Measurements from ENCODE around the gene ASAP2.

ASAP2 gene

GRCh38 chr2:9418746-9419145, 212.1 kb downstream of the ASAP2 start:
- in situ Hi-C loops (cut with HindIII; ENCODE audit: low sequenced_read_pairs), result no loop called here

GRCh38 chr2:9419541-9419940, 212.9 kb downstream of the ASAP2 start:
- in situ Hi-C loops (cut with HindIII; ENCODE audit: low sequenced_read_pairs), result no loop called here

- in situ Hi-C loops (cut with HindIII; ENCODE audit: low sequenced_read_pairs), result no loop called here
Measured at GRCh38 chr2:9420495-9420894, 213.9 kb downstream of the ASAP2 start.

- in situ Hi-C loops (cut with HindIII; ENCODE audit: low sequenced_read_pairs), result no loop called here
Measured at GRCh38 chr2:9422321-9423099, 215.9 kb downstream of the ASAP2 start.

- in situ Hi-C loops (cut with HindIII; ENCODE audit: low sequenced_read_pairs), result no loop called here
Measured at GRCh38 chr2:9423100-9423921, 216.7 kb downstream of the ASAP2 start, which contains the start of the genes CPSF3 and ITGB1BP1. Gene CPSF3 (plus strand): TSS chr2:9423654. CDS start chr2:9423774, 120 bp downstream. Gene ITGB1BP1 (minus strand): TSS chr2:9423528. CDS start chr2:9418697, 4,831 bp downstream.

GRCh38 chr2:9423922-9424272, 217.3 kb downstream of the ASAP2 start:
- in situ Hi-C loops (cut with HindIII; ENCODE audit: low sequenced_read_pairs), result no loop called here

- in situ Hi-C loops (cut with HindIII; ENCODE audit: low sequenced_read_pairs), result no loop called here
Measured at GRCh38 chr2:9424447-9425164, 218.0 kb downstream of the ASAP2 start.

GRCh38 chr2:9428965-9429577, 222.5 kb downstream of the ASAP2 start:
- in situ Hi-C loops (cut with HindIII; ENCODE audit: low sequenced_read_pairs), result no loop called here

GRCh38 chr2:9430316-9431293, 224.0 kb downstream of the ASAP2 start:
- in situ Hi-C loops (cut with HindIII; ENCODE audit: low sequenced_read_pairs), result no loop called here

- in situ Hi-C loops (cut with HindIII; ENCODE audit: low sequenced_read_pairs), result no loop called here
Measured at GRCh38 chr2:9434489-9434888, 227.9 kb downstream of the ASAP2 start.

- in situ Hi-C loops (cut with HindIII; ENCODE audit: low sequenced_read_pairs), result no loop called here
Measured at GRCh38 chr2:9439536-9439935, 232.9 kb downstream of the ASAP2 start.

GRCh38 chr2:9440058-9440727, 233.6 kb downstream of the ASAP2 start:
- in situ Hi-C loops (cut with HindIII; ENCODE audit: low sequenced_read_pairs), result no loop called here

GRCh38 chr2:9441556-9441955, 234.9 kb downstream of the ASAP2 start:
- in situ Hi-C loops (cut with HindIII; ENCODE audit: low sequenced_read_pairs), result no loop called here

- in situ Hi-C loops (cut with HindIII; ENCODE audit: low sequenced_read_pairs), result no loop called here
Measured at GRCh38 chr2:9443526-9443925, 236.9 kb downstream of the ASAP2 start.

GRCh38 chr2:9445089-9445488, 238.5 kb downstream of the ASAP2 start:
- in situ Hi-C loops (cut with HindIII; ENCODE audit: low sequenced_read_pairs), result no loop called here

GRCh38 chr2:9451231-9451630, 244.6 kb downstream of the ASAP2 start:
- in situ Hi-C loops (cut with HindIII; ENCODE audit: low sequenced_read_pairs), result no loop called here
